HG02852 (cell line): Measurements from ENCODE around the gene APOLD1.
A peak's percentile ranks its signal among the peaks of the same experiment; 100 is the strongest.
"Not testable (repeated sequence)": the region's sequence is repeated elsewhere in the genome, so short reads cannot be mapped to it uniquely, and the experiment has no call there.

Source experiments
- ATAC-seq: cut with Tn5 transposase; IDR thresholded peaks from one replicate; pipeline ENCODE4 v1.9.1; 2021; ENCODE audit warnings: mild to moderate bottlenecking, moderate library complexity; ENCODE audit not compliant: unreplicated experiment

APOLD1 gene, protein sequence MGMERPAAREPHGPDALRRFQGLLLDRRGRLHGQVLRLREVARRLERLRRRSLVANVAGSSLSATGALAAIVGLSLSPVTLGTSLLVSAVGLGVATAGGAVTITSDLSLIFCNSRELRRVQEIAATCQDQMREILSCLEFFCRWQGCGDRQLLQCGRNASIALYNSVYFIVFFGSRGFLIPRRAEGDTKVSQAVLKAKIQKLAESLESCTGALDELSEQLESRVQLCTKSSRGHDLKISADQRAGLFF

DNA sequence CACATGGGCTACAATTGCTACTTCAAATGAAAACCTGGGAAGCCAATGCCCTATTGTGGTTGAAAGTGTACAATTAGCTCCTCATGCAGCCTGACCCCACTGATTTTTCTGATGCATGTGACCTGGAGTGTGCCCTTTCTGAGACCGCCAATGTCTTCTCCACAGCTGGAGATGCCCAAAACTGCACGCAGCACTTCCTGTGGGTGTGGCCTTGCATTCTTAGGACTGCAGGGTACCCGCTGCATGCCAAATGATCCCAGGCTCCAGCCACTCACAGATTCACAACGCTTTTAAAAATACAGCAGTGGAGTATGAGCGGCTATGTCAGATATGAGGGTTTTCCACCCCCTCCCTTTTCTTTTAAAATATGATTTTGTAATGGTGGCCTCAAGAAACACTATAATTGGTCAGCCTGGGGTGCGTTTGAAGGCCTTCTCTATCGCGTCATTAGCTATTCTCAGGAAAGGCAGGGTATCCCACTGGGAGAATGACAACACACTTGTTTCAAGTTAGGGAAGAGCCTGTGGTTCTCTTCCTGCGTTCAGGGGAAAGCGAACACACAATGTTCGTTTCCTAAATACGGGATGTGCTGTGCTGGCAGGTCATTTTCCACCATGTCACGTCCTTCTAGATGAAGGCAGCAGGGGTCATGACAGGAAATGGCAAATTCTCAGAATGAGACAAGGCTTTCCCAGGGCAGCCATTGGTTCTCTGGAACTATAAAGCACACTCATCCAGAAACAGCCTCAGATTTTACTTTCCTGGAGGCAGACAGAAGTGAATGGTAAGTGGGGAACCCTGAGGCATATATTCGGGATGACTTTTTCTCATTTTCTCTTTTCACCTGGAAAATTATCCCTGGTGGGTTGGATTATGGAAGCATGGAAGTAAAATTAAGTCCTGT lies at the start of gene APOLD1:
Gene APOLD1 (plus strand): TSS at position 749 of the 904 bp plus-strand sequence. CDS start 33 bp downstream, at position 782.
- no peak for ATAC-seq

DNA sequence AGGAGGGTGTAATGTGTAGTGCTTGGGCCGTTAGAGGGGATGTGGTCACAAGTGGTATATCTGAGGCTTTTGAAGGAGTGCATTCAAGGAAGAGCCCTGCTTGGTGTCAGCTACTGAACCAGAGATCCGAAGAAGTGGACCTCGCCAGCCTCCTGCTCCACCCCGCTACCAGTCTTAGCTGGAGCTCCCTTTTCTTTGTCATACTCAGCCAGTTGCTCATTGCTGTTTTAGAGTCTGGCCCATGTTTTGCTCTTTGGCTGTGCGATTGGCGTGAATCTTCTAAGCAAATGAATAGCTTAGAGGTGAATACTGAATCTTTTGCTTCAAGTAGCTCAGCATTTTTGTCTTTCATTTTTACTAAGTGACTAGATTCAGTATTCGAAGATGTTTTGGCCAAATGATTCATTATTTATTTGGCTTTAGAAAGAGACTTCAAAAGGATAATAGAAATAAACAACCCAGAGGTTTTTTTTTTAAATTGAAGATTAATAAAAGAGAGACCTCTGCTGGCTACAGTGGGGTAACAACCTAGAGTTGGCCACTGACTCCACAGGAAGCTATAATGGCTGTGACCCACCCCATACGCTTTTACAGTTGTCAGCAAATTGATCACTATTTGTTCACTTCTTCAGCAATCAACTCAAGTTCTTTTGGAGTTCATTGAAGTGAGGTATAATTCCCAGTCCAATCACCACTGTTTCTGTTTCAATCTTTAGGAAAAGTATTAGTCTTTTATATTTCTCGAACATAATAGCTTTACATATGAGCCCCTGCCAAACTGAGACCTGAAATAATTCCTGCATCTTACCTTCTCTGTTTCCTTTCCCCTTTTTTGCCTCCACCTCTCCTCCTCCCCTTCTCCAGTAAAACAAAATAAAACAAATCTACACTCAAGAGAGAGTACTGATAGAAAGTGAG lies 48.4 kb upstream of the APOLD1 start:
- ATAC-seq, result peak; percentile 75

DNA sequence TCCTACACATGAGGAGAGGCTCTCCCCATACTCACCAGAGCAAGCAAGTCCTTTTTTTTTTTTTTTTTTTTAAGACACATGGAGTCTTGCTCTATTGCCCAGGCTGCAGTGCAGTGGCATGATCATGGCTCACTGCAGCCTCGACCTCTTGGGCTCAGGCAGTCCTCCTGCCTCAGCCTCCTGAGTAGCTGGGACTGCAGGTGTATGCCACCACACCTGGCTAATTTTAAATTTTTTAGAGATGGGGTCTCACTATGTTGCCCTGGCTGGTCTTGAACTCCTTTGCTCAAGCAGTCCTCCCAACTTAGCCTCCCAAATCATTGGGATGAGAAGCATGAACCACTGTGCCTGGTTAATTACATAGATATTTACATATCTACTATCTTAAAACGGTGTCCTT lies 47.3 kb upstream of the APOLD1 start:
- ATAC-seq, result not testable (repeated sequence)

GRCh38 chr12:12741660-12742059 lies 43.8 kb upstream of the APOLD1 start:
- ATAC-seq, result no peak

DNA sequence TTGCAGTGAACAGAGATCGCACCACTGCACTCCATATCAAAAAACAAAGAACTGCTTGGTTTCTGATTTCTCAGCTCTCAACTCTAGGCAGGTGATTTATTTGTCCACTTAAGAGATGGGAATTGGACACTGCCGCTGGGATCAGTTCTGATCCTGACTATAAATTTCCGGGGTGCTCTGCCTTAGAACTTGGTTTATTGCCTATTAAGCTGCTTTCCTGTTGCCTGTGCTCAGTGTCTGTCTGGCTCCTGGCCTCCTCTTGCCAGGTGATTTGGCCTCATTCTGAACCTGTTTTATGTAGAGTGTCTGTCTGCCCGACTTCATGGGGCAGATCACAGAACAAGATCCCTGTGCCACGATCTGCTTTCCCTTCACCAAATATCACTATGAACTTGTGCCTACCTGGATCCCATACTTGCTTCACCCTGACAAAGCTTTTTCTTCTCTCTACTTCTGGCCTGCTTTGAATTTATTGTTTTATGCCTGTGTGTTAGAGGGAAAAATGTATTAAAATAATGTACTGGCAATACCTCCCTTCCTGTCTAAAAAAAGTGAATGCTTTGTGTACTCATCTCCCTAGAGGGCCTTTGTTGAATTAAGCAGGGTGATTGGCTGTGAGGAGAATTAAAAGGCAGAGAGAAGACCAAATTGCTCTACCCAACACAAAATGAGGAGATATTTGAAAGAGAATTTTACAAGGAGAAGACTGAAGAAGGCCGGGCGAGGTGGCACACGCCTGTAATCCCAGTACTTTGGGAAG lies 40.7 kb upstream of the APOLD1 start:
- ATAC-seq, result no peak

GRCh38 chr12:12745576-12746211 lies 39.8 kb upstream of the APOLD1 start:
- no peak for ATAC-seq

DNA sequence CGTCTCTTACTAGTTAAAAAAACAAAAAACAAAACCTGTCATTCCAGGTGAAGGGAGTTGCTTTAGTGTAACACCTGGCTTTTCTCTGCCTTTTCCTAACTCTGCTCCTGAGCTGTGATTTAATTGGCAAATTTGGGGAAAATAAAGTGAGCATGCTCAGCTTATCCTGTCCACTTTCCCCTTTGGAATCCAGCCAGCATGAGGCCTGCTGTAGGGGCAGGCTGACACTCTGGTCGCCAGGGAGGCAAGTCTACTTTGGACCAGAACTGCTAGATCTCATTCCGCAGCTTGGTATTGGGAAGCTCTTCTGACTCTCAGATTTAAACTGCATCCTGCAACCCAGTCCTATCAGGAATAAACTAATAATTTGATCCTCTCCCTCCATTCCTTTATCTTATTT lies 38.2 kb upstream of the APOLD1 start:
- no peak for ATAC-seq

DNA sequence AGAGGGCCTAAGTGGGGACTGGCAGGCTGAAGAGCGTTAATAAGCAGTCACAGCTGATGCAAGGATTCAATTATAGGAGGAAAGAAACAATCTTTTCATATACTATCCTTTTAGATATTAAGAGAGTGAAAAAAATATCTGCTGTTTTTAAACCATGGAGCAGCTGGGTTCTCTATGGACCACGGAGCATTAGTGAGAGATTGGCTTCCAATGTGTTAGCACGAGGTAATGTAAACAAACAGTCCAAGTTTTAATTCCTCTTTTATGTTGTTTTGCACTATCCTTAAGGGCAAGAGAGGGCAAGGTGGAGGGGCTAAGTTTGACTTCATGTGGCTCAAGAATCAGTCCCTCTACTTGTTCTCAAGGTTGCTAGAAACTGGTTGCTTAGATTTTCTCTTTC lies 37.4 kb upstream of the APOLD1 start:
- no peak for ATAC-seq

DNA sequence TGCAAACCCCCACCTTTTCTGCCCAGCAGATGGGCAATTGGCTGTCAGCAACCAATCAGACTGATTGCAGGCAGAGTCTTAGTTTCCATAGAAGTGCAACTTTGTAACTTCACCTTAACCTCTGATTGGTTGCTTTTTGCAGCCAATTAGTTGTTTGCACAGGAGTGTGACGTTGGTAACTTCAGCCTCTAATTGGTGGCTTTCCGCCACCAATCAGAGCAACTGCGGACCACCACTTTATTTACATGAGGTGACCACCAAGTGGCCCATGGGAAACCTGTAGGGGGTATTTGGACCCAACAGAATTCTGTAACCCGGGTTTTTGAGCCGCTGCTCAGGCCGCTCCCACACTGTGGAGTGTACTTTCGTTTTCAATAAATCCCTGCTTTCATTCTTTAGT lies 36.0 kb upstream of the APOLD1 start:
- no peak for ATAC-seq

GRCh38 chr12:12755923-12756322 lies 29.5 kb upstream of the APOLD1 start:
- ATAC-seq, result no peak

DNA sequence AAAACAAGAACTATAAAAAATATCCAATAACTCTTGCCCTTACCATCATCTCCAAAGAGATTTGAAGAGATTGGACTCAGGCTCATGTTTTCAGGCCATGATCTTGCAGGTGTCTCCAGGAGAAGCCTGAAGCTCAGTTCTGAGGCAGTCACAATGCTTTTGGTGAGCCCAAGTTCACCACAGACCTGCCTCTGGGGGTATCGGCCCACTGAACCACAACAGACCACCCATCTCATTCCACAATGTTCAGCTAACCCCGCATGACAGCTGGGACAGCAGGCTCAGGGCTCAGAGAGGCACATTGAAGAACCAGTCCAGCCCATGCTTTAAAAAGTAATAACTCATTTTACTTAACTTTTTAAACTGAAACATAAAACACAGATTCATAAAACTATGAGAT lies 28.3 kb upstream of the APOLD1 start:
- no peak for ATAC-seq

GRCh38 chr12:12759234-12759915 lies 26.1 kb upstream of the APOLD1 start:
- no peak for ATAC-seq

- ATAC-seq, result no peak
These were observed 20.6 kb upstream of the APOLD1 start for GRCh38 chr12:12764824-12765223.

- ATAC-seq, result no peak
These were observed 15.2 kb upstream of the APOLD1 start for GRCh38 chr12:12770262-12770661.

DNA sequence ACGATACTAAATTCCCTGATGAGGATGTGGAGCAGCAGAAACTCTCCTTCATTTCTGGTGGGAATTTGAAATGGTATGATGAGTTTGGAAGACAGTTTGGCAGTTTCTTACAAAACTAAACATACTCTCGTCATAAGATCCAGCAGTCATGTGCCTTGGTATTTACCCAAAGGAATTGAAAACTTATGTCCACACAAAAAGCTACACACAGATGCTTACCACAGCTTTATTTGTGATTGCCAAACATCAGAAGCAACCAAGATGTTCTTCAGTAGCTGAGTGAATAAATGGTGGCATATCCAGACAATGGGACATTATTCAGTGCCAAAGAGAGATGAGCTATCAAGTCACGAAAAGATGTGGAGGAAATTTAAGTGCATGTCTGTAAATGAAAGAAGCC lies 10.7 kb upstream of the APOLD1 start:
- ATAC-seq, result no peak

- no peak for ATAC-seq
These were observed 9.2 kb upstream of the APOLD1 start for GRCh38 chr12:12776261-12776660.

DNA sequence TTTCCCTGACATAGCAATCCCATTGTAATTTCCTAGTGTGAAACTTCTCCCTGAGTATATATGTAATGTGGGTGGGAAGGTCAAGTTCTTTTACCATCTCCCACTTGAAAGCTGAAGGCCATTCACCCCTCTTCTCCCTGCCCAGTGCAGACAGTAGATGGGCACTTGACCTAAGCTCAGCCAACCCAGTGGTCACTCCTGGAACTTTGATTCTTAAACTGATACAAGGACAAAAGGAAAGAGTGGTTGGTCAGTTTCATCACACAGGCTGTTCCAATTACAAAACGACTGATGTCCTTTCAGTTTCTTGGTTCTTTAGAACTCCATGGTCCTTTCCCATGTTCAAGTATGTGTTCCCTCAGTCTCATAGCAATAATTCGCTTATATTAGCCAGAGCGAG lies 8.4 kb upstream of the APOLD1 start:
- no peak for ATAC-seq

DNA sequence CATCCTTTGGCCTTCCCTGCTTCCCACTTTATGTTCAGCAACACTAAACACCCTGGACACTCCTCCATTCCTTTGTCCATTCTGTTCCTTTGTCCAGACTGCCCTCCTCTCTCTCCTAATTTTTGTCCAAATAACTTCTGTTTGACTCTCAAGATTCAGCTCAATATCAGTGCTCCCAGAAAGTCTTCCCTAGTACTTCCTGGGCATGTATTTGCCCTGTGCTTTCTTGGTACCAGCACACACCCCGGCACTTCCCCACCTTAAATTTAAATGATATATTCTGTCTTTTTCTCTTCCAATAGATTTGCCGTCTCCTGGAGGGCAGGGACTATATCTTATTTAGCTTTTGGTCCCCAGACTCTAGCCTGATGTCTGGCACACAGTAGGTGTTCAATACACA lies 6.5 kb upstream of the APOLD1 start:
- ATAC-seq, result no peak

GRCh38 chr12:12779529-12779928 lies 5.9 kb upstream of the APOLD1 start:
- no peak for ATAC-seq
